Transverse colon (tissue), 4 donors: ENCODE measurements around the gene HS3ST4.

Experiments
- CTCF ChIP-seq, 5 experiments: fragments of 200-600 bp in 3 of 5; fragments of 450-650 bp in 2 of 5; sonication (generic) in 3 of 5; IDR thresholded peaks; 1 replicate in 2 of 5; 2 replicates in 3 of 5; pipeline ENCODE4 v1.5.1; 2016 to 2017; ENCODE audit warnings: antibody characterized with exemption in 5 of 5, inconsistent platforms in 3 of 5, mild to moderate bottlenecking in 2 of 5, moderate library complexity in 1 of 5
- EP300 ChIP-seq: sonication (generic); formaldehyde crosslinking; IDR thresholded peaks from one replicate; pipeline ENCODE4 v1.6.1; 2017; ENCODE audit warnings: antibody characterized with exemption, low read depth
- POLR2A ChIP-seq: fragments of 450-650 bp; IDR thresholded peaks from one replicate; pipeline ENCODE4 v1.6.1; 2016; ENCODE audit warnings: antibody characterized with exemption, mild to moderate bottlenecking, moderate library complexity
- POLR2AphosphoS5 ChIP-seq, 3 donors: sonication (generic); formaldehyde crosslinking; IDR thresholded peaks; one replicate each; pipeline ENCODE4 v1.6.1; 2016; ENCODE audit warnings: antibody characterized with exemption in 3 of 3

DNA sequence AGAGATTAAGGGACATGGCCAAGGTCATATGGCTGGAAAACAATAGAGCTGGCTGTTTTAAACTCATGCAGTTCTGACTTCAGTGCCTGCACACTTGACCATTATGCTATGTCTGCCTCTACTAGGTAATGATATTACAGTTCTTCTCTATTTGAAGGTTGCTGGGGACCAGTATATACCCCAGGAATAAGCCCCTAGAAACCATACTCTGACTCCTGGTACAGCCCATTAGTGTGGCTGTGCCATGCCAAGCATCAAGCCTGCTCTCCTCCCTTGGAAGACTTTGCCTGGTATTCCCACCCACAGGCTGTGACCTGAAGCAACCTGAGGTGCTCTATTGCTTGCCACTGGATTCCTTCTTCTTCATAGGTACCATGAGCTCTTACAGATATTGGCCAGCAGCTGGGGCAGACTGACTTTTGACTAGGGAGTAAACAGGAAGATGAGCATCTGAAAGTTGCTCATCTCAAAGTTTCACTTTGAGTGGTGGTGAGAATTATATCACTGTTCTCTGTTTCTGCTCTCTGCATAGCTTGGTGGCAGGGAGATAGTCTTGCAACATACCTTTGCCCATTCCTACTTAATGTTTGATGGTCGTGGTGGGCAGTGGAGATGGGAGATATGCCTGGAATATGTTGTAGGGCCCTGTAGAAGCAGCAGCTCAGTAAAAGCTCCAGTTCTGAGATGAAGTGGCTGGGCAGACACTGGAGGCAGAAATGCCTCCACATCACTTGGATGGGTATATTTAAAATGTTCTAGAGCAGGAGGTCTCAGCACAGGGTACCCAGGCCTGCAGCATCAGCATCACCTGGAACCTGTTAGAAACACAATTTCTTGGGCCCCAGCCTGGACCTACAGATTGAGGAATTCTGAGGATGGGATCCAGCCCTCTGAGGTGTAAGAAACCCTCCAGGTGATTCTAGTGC lies 274.7 kb downstream of the HS3ST4 start:
- TF ChIP-seq CTCF (IDR thresholded peaks at IDR 0.05) (no peak), POLR2A (no peak), POLR2AphosphoS5 (IDR thresholded peaks at IDR 0.05) (no peak), EP300 (no peak)
